SIG-M5 (cell line): ENCODE measurements around the gene FBXL17.

Experiments used
- DNase-seq: peaks from one replicate; lab custom pipeline; 2025; lab: John Stamatoyannopoulos, UW

FBXL17 gene

DNA sequence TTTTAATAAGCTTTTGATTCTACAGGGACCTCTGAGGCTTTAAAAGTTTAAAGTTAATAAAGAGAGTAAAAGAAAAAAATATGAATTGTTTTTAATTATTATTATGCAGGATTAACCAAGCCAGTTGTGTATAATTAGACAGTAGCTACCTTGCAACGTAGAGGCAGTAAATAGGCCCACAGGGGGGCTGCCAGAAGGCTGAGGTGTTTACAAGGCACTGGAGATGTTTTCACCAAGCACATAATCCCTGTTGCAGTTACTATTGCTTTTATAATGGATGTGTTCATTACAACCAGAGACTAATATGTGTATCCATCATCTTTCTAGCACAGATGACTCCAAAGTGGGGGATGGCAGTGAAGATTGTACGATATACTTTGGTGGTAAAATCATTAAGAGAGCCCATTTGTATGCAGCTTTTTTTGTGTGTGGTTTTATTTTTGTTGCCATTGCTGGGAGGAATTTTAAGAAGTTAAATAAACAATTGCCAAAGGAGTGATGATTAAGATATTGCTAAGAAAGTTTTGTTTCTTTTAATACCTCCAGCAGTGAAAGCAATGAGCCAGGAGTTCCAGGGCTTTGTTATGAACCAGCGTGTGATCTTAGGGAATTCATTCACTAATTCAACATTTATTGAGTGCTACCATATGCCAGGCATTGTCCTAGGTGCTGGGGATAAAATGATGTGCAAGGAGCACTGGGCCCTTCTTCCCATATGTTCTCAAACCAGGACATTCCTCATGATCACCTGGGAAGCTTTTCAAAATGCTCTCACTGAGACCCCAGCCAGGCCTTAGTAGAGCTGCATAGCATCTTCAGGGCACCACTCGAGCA is 572.5 kb downstream of the FBXL17 start:
- no peak for DNase-seq
